22Rv1 (cell line): ENCODE data around the gene SLC6A1.

Experiments used
- ZFX ChIP-seq: fragments of 450-650 bp; IDR thresholded peaks from 2 replicates; pipeline ENCODE4 v1.6.1; 2017; ENCODE audit warnings: antibody characterized with exemption, borderline replicate concordance
- TF ChIP-seq, protein P1 (sequence below): fragments of 450-650 bp; IDR thresholded peaks from 2 replicates; pipeline ENCODE4 v1.5.1; 2017; ENCODE audit warnings: mild to moderate bottlenecking

GRCh38 chr3:10952525-10952924 is 40.0 kb upstream of the SLC6A1 start:
- TF ChIP-seq, protein P1, sequence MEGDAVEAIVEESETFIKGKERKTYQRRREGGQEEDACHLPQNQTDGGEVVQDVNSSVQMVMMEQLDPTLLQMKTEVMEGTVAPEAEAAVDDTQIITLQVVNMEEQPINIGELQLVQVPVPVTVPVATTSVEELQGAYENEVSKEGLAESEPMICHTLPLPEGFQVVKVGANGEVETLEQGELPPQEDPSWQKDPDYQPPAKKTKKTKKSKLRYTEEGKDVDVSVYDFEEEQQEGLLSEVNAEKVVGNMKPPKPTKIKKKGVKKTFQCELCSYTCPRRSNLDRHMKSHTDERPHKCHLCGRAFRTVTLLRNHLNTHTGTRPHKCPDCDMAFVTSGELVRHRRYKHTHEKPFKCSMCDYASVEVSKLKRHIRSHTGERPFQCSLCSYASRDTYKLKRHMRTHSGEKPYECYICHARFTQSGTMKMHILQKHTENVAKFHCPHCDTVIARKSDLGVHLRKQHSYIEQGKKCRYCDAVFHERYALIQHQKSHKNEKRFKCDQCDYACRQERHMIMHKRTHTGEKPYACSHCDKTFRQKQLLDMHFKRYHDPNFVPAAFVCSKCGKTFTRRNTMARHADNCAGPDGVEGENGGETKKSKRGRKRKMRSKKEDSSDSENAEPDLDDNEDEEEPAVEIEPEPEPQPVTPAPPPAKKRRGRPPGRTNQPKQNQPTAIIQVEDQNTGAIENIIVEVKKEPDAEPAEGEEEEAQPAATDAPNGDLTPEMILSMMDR, result no peak
- no peak for TF ChIP-seq ZFX
